HG03439 (cell line): Measurements from ENCODE around the gene RWDD3.

Source experiments
- ATAC-seq: cut with Tn5 transposase; IDR thresholded peaks from one replicate; pipeline ENCODE4 v1.9.1; 2021; ENCODE audit warnings: mild to moderate bottlenecking, moderate library complexity; ENCODE audit not compliant: unreplicated experiment

Gene RWDD3

DNA sequence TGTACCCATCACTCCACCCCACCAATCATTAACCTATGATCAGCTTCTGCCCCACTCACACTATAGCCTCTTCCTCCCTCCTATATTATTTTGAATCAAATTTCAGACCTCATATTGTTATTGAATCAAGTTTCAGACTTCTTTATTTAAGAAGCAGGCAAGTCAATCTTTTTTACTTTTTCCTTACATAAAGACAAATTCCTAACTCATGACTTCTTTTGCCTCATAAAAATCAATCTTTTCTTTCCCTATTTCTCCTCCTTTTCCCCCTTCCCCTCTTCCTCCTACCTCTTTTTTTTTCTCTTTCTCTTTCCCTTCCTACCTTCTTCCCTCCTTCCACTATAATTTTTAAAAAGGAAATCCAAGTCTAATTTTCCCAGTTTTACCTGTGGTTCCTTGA, 4.3 kb upstream of the RWDD3 start:
- no peak for ATAC-seq

DNA sequence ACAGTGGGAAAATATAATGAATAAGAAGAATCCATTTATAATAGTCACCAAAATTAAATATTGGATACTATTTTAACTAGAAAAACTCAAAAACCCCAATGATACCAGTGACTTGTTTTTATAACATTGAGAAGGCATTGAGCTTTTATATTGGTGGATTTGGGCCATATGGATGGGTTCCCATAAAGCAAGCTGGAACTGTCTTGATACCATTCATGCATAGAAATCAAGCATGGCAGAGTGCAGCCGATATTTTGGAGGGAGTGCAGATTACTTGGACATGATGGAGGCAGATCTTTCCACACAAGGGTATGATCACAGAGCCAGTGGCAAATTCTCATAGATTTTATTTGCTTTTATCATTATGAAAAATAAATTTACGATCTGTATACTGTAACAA, 3.8 kb upstream of the RWDD3 start:
- ATAC-seq, result no peak

DNA sequence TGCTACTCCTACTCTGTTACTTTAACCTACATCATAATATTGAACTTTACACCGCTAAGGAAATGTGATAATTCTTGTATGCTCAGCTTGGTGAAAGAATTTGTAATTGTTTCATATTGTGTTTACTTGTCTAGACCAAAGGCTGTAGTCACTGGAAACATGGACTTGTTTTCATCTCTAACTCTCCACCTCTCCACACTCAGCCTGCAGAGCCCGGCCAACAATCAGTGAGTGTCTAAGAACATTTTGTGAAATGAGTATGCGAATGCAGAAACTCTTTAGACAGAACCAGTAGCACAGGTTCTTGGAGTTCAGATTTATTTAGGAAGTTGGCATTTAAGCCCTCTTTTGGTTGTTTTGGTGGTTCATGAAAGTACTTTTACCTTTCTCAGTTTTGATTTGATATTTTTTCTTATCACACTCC, 3.2 kb upstream of the RWDD3 start:
- ATAC-seq, result no peak

GRCh38 chr1:95232646-95233318, 1.2 kb upstream of the RWDD3 start:
- ATAC-seq, result no peak

- ATAC-seq, result no peak
Observed at GRCh38 chr1:95233319-95233736, 682 bp upstream of the RWDD3 start.

DNA sequence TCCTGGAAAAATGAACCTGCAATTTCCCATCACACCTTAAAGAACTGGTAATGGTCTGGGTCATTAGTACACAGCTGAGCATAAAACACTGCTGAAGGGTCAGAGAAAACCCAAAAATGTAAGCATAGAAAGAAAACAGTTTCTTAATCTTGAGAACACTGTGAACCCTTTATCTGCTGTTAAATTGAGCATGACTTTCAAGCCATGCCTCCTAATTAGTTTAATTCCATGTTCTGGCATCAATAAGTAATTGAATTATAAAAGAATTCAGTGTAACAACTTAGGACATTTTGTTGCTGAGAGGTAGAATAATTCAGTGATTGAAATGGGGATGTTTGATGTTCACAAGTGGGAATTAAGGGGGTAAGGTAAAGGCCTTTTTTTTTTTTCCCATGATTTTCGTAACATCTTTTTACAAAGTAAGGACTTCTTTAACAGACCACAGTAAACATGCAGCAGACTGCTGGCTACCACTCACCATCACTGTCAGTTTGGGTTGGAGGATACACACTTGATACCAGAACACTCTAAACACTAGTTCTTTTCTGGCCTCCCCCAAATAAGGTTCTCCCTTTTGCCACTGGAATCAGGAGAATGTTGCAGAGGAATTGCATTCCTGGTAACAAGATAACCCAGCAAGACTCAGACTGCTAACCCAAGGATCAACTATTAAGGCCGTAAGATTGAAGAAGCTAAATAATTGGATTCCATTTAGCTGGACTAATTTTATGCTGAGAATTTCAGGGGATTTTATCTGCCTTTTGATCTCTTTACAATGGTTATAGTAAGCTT, 3.0 kb downstream of the RWDD3 start:
- no peak for ATAC-seq

- no peak for ATAC-seq
Observed at GRCh38 chr1:95237981-95238703, 4.1 kb downstream of the RWDD3 start.

GRCh38 chr1:95245029-95245428, 11.0 kb downstream of the RWDD3 start:
- ATAC-seq, result no peak

GRCh38 chr1:95246511-95246910, 12.5 kb downstream of the RWDD3 start:
- ATAC-seq, result no peak

DNA sequence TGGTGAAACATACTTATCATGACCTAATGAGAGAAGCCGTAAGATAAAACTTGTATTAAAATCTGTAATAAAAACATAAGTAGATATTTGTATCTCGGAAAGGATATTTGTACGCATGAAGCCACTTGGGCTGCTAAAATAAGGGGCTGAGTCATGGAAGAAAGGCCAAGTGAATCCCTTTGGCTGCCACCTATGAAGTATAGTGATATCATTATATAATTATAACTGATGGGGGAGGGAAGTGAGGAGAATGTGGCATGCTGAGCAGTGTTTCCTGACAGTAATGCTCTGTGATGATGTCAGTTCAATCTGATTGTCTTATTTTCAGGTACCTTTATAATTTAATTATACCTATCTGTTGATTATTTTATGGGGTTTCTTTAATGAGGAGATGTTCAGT, 13.6 kb downstream of the RWDD3 start:
- no peak for ATAC-seq

- no peak for ATAC-seq
Observed at GRCh38 chr1:95249916-95250315, 15.9 kb downstream of the RWDD3 start.

DNA sequence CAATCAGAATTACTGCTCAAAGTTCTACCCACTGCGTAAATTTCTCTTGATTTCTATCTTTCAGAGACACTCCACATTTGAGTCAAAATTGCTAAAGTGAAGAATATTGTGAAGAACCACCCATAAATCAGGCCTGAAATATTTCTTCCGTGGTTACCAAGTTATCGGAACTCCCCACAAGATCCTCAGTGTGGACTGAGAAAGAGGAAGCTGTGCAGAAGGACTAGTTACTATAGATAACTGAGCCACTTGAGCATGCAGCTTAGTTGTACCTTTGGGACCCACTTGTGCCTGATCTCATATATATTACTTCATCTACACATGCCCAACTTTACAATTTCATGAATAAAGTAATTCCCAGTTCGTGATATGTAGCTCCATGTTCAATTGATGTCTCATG, 18.4 kb downstream of the RWDD3 start:
- no peak for ATAC-seq

- no peak for ATAC-seq
Observed at GRCh38 chr1:95254959-95255358, 20.9 kb downstream of the RWDD3 start.

DNA sequence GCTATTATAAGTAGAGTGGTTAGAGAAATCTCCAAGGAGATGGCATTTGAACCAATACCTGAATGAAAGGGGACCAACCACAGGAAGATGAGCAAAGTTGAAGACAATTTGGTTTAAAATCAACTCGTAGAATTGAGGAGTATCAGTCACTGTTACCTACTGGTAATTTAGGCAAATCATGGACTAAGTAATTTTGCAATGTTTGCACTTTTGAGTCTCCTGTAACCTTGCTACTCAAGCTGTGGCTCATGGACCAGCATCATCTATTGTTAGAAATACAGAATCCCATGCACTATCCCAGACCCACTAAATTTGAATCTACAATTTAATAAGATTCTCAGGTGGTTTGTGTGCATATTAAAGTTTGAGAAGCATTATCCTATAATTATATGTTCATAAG, 21.8 kb downstream of the RWDD3 start:
- no peak for ATAC-seq

DNA sequence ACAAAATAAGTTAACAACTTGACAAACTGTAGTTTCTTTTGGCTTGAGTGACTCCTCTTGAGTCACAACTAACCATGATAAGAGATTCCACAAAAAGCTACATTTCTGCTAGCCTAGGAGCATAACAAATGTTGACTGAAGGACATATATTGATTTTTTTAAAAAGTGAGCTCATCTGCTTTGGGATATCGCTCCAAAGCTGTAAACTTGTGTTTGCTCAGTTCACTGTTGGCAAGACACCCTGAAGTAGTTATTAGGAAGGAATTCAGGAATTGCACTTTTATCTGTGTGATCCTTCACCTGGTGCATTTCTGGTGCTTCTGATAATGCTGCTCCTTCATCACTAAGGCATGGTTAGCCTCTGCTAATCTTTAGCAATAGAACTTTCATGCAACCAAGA, 23.7 kb downstream of the RWDD3 start:
- no peak for ATAC-seq

- no peak for ATAC-seq
Observed at GRCh38 chr1:95259245-95259644, 25.2 kb downstream of the RWDD3 start.

- ATAC-seq, result no peak
Observed at GRCh38 chr1:95262913-95263312, 28.9 kb downstream of the RWDD3 start.

DNA sequence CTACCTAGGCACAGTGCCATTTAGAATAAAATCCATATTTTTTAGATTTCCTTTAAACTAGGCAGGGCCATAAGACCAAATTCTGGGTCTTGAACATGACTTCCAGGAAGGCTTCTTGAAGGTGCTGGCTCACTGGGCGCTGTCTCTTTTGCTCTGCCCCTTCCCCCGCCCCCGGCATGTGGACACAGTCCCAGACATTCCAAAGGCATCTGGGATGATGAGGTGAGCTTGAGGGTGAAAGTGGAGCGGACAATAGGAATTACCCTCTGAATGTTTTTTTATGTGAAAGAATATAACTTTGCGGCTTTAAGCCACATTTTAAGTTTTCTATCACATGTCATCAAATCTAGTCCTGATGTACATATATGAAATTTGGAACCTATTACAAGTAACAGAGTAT, 29.4 kb downstream of the RWDD3 start:
- ATAC-seq, result no peak

DNA sequence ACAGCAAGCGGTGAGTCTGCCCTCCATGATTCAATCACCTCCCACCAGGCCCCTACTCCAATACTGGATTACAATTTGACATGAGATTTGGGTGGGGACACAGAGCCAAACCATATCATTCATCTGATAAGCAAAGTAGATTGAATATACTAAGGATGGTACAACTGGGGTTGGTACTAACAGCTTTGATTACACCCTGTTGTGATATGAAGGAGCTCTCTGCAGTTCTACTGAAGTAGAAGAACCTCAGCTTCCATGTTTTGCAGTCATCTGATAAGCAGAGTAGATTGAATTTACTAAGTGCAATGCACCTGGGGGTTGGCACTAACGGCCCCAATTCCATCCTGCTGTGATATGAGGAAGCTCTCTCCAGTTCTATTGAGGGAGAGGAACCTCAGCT, 31.1 kb downstream of the RWDD3 start:
- no peak for ATAC-seq

DNA sequence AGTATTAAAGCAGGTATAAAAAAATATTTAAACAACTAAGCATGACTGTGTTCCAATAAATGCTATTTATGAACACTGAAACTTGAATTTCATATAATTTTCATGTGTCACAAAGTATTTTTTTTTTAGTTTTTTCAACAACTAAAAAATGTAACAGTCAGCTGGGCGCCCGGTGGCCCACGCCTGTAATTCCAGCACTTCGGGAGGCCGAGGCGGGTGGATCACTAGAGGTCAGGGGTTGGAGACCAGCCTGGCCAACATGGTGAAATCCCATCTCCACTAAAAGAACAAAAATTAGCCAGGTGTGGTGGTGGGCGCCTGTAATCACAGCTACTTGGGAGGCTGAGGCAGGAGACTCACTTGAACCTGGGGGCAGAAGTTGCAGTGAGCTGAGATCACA, 42.4 kb downstream of the RWDD3 start:
- ATAC-seq, result no peak

DNA sequence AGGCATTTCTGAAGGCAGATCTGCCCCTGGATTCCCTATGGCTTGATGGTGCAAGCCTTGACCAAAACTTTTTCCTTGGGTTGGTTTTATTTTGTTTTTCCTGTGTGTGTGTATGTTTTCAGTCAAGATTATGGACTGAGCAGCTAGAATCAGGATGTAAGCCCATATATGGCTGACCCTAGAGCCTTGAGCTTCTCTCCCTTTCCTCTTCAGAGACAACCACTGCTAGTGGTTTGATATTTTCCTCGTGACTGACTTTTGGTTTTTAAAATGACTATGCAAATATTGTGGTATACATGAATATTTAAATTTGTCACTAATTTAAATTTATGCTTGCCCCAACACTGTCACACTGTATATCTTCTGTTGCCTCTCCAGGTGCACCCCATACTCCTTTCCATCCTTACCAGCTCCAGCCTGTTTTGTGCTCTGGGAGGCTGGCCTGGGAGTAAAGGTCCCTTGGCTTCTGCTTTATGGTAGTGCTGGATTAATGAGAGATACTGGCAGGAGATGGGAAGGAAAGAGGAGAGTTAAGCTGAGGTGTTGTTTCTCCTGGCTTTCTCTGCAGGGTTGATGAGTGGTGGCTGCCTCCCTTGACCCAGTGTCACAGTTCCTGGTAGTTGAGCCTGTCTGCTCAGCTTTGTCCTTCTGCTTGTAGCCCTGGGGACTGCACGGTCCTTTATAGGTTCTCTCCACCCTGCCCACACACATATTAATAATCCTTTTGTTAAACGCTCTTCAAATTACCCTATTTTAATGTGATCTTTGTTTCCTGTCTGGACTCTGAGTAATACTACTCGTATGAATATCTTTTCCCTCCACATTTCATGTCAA, 44.4 kb downstream of the RWDD3 start:
- ATAC-seq, result peak; percentile 62
